HG02943 (cell line): Measurements from ENCODE around the gene ADM2.
"Not testable (repeated sequence)": the region's sequence is repeated elsewhere in the genome, so short reads cannot be mapped to it uniquely, and the experiment has no call there.

ENCODE experiments used
- ATAC-seq: cut with Tn5 transposase; IDR thresholded peaks from one replicate; pipeline ENCODE4 v1.9.1; 2021; ENCODE audit warnings: mild to moderate bottlenecking, low read depth, moderate library complexity; ENCODE audit not compliant: unreplicated experiment

Gene ADM2

GRCh38 chr22:50481440-50482106, at the start of gene ADM2:
TSS of gene ADM2 (plus strand) at chr22:50481543. CDS start at chr22:50481848, 305 bp downstream.
- ATAC-seq = no peak

GRCh38 chr22:50432131-50432876, 49.0 kb upstream of the ADM2 start:
- no peak for ATAC-seq

GRCh38 chr22:50432877-50433510, 48.3 kb upstream of the ADM2 start:
- ATAC-seq = not testable (repeated sequence)

GRCh38 chr22:50434849-50435248, 46.5 kb upstream of the ADM2 start:
- no peak for ATAC-seq

GRCh38 chr22:50435291-50436014, 45.9 kb upstream of the ADM2 start:
- ATAC-seq = no peak

- ATAC-seq = no peak
These were observed 45.1 kb upstream of the ADM2 start for GRCh38 chr22:50436015-50436830.

- no peak for ATAC-seq
These were observed 44.5 kb upstream of the ADM2 start for GRCh38 chr22:50436841-50437341.

- ATAC-seq = no peak
These were observed 43.6 kb upstream of the ADM2 start for GRCh38 chr22:50437511-50438304.

GRCh38 chr22:50438305-50439275, 42.8 kb upstream of the ADM2 start:
- ATAC-seq = no peak

- no peak for ATAC-seq
These were observed 42.0 kb upstream of the ADM2 start for GRCh38 chr22:50439314-50439870.

- ATAC-seq = no peak
These were observed 41.4 kb upstream of the ADM2 start for GRCh38 chr22:50439871-50440331.

GRCh38 chr22:50440544-50441249, 40.6 kb upstream of the ADM2 start:
- no peak for ATAC-seq

GRCh38 chr22:50441428-50441993, 39.8 kb upstream of the ADM2 start:
- ATAC-seq = no peak

- no peak for ATAC-seq
These were observed 38.1 kb upstream of the ADM2 start for GRCh38 chr22:50443197-50443596.

- no peak for ATAC-seq
These were observed 37.3 kb upstream of the ADM2 start for GRCh38 chr22:50443801-50444625.

GRCh38 chr22:50444663-50445062, 36.7 kb upstream of the ADM2 start:
- ATAC-seq = no peak
